IMR-90 (cell line): Measurements from ENCODE around the gene FIBIN.

ENCODE experiments used
- BHLHE40 ChIP-seq: fragments of 150-350 bp; IDR thresholded peaks from 2 replicates; pipeline ENCODE4 v1.6.1; 2016; ENCODE audit warnings: mild to moderate bottlenecking, low read depth, low read length
- CEBPB ChIP-seq: IDR thresholded peaks from 2 replicates; pipeline ENCODE4 v1.6.1; 2012; ENCODE audit warnings: low read depth, low read length, improper control_type of control experiment
- CTCF ChIP-seq: conservative IDR thresholded peaks from 2 replicates; pipeline ENCODE4 v1.5.1; 2012; ENCODE audit warnings: mild to moderate bottlenecking, low read depth, low read length, improper control_type of control experiment
- FOS ChIP-seq: fragments of 150-350 bp; IDR thresholded peaks from 2 replicates; pipeline ENCODE4 v1.6.1; 2016; ENCODE audit warnings: low read depth, low read length
- MAFK ChIP-seq: IDR thresholded peaks from 2 replicates; pipeline ENCODE4 v1.6.1; 2012; ENCODE audit warnings: low read depth, low read length, improper control_type of control experiment
- MAZ ChIP-seq: IDR thresholded peaks from 2 replicates; pipeline ENCODE4 v1.6.1; 2012; ENCODE audit warnings: low read depth, mild to moderate bottlenecking, low read length, improper control_type of control experiment, moderate library complexity, borderline replicate concordance
- MXI1 ChIP-seq: IDR thresholded peaks from 2 replicates; pipeline ENCODE4 v1.6.1; 2012; ENCODE audit warnings: low read depth, mild to moderate bottlenecking, low read length, moderate library complexity, borderline replicate concordance
- POLR2A ChIP-seq: IDR thresholded peaks from 2 replicates; pipeline ENCODE4 v1.6.1; 2012; ENCODE audit warnings: mild to moderate bottlenecking, low read depth, low read length
- RAD21 ChIP-seq: IDR thresholded peaks from 2 replicates; pipeline ENCODE4 v1.6.1; 2012; ENCODE audit warnings: low read length, improper control_type of control experiment
- USF2 ChIP-seq: fragments of 150-350 bp; IDR thresholded peaks from 2 replicates; pipeline ENCODE4 v1.6.1; 2017; ENCODE audit warnings: mild to moderate bottlenecking, antibody characterized with exemption, low read length, low read depth

- peak; percentile 50; the same call in 1 of the 2 replicates for TF ChIP-seq MAFK
- no peak for TF ChIP-seq CTCF
- TF ChIP-seq MAZ, result no peak
- no peak for TF ChIP-seq RAD21
- no peak for TF ChIP-seq POLR2A
- no peak for TF ChIP-seq USF2
- no peak for TF ChIP-seq MXI1
- TF ChIP-seq FOS, result peak; percentile 75
- TF ChIP-seq BHLHE40, result no peak
- peak; percentile 100 for TF ChIP-seq CEBPB
Observed at GRCh38 chr11:26992031-26992541, 1.8 kb upstream of the FIBIN start.
